SK-N-SH (cell line): ENCODE measurements around the gene ZBTB34. TPM values are rescaled to one million over a fixed set of nuclear protein-coding genes. Genes with fewer than 3 reads are reported as not detected.

ENCODE experiments used
- CTCF ChIA-PET: fragments of 300-600, 350-600 bp; formaldehyde crosslinking; extraction: SDS; loops from one replicate; lab custom pipeline; 2021; lab: Yijun Ruan, JAX
- POLR2A ChIA-PET: fragments of 350-600 bp; sonication (Branson Sonifier 250); formaldehyde crosslinking; extraction: SDS; loops from one replicate; lab custom pipeline; 2020; ENCODE audit warnings: antibody characterized with exemption, inconsistent platforms; lab: Yijun Ruan, JAX
- DNase-seq: peaks from one replicate; pipeline ENCODE4 v3.0.0; 2012
- H2AFZ ChIP-seq: fragments of 200-600 bp; sonication (generic); 2 replicates; pipeline ENCODE4 v1.8.1; 2016; ENCODE audit warnings: antibody characterized with exemption, mild to moderate bottlenecking, low read depth
- H3F3A ChIP-seq: fragments of 200-600 bp; sonication (generic); replicated peaks from 2 replicates; pipeline ENCODE3; 2016; ENCODE audit warnings: antibody characterized with exemption, mild to moderate bottlenecking; ENCODE audit not compliant: insufficient read depth
- H3K27ac ChIP-seq, 2 experiments: fragments of 200-500 bp in 1 of 2; fragments of 200-600 bp in 1 of 2; sonication (Bioruptor generic) in 1 of 2; sonication (generic), shearing (Covaris generic) in 1 of 2; 2 replicates each; pipeline versions ENCODE4 v1.5.1 to v1.6.1; 2014 to 2016; ENCODE audit warnings: low read depth in 2 of 2, inconsistent platforms in 1 of 2, low read length in 1 of 2, mild to moderate bottlenecking in 1 of 2, mixed read lengths in 1 of 2
- H3K27me3 ChIP-seq: fragments of 200-600 bp; sonication (generic), shearing (Covaris generic); 2 replicates; pipeline ENCODE4 v1.6.1; 2016; ENCODE audit warnings: mixed run types; ENCODE audit not compliant: insufficient read depth
- H3K36me3 ChIP-seq, 2 experiments: fragments of 200-500 bp in 1 of 2; fragments of 200-600 bp in 1 of 2; sonication (Bioruptor generic) in 1 of 2; sonication (generic) in 1 of 2; replicated peaks in 1 of 2; 2 replicates each; pipeline versions ENCODE3 to v1.5.1; 2014 to 2016; ENCODE audit warnings: low read length in 1 of 2, mild to moderate bottlenecking in 1 of 2; ENCODE audit not compliant: insufficient read depth in 2 of 2, control insufficient read depth in 1 of 2
- H3K4me1 ChIP-seq, 2 experiments: fragments of 200-500 bp in 1 of 2; fragments of 200-600 bp in 1 of 2; sonication (Bioruptor generic) in 1 of 2; sonication (generic), shearing (Covaris generic) in 1 of 2; 2 replicates each; pipeline versions ENCODE4 v1.5.1 to v1.6.1; 2014 to 2016; ENCODE audit warnings: low read depth in 1 of 2, low read length in 1 of 2, mixed run types in 1 of 2; ENCODE audit not compliant: insufficient read depth in 2 of 2, control insufficient read depth in 1 of 2
- H3K4me2 ChIP-seq: fragments of 200-600 bp; sonication (generic), shearing (Covaris generic); 2 replicates; pipeline ENCODE4 v1.6.1; 2017; ENCODE audit warnings: mixed run types
- H3K4me3 ChIP-seq, 2 experiments: fragments of 200-500 bp in 1 of 2; fragments of 200-600 bp in 1 of 2; sonication (Bioruptor generic) in 1 of 2; sonication (generic), shearing (Covaris generic) in 1 of 2; 2 replicates each; pipeline versions ENCODE4 v1.5.1 to v1.8.1; 2014 to 2016; ENCODE audit warnings: low read depth in 2 of 2, inconsistent platforms in 1 of 2, low read length in 1 of 2, mild to moderate bottlenecking in 1 of 2, mixed read lengths in 1 of 2, moderate library complexity in 1 of 2
- H3K79me2 ChIP-seq: fragments of 200-600 bp; sonication (generic); 2 replicates; pipeline ENCODE4 v1.8.1; 2017; ENCODE audit warnings: mild to moderate bottlenecking; ENCODE audit not compliant: insufficient read depth
- H3K9ac ChIP-seq: fragments of 200-600 bp; sonication (generic); 2 replicates; pipeline ENCODE4 v1.6.1; 2017; ENCODE audit warnings: mixed run types
- H3K9me2 ChIP-seq: fragments of 200-600 bp; sonication (generic); 2 replicates; pipeline ENCODE4 v1.6.1; 2017; ENCODE audit warnings: mixed run types
- H3K9me3 ChIP-seq: fragments of 200-600 bp; sonication (generic); 2 replicates; pipeline ENCODE4 v1.6.1; 2017; ENCODE audit warnings: mixed run types, mild to moderate bottlenecking, moderate library complexity
- H4K20me1 ChIP-seq: fragments of 200-600 bp; sonication (generic); 2 replicates; pipeline ENCODE4 v1.6.1; 2017; ENCODE audit warnings: mild to moderate bottlenecking, mixed run types; ENCODE audit not compliant: insufficient read depth
- ELF1 ChIP-seq: IDR thresholded peaks from 2 replicates; pipeline ENCODE4 v1.4.0; 2012
- EP300 ChIP-seq, 2 experiments: IDR thresholded peaks; 2 replicates each; pipeline versions ENCODE4 v1.4.0 to v1.6.1; 2012; ENCODE audit warnings: borderline replicate concordance in 1 of 2, low read depth in 1 of 2, low read length in 1 of 2
- EZH2phosphoT487 ChIP-seq: fragments of 200-600 bp; sonication (generic); IDR thresholded peaks from 2 replicates; pipeline ENCODE4 v1.6.1; 2017; ENCODE audit warnings: low read depth, mixed run types, mild to moderate bottlenecking, antibody characterized with exemption, moderate library complexity, borderline replicate concordance
- FOSL2 ChIP-seq: IDR thresholded peaks from 2 replicates; pipeline ENCODE4 v1.4.0; 2012; ENCODE audit warnings: low read depth, mild to moderate bottlenecking, moderate library complexity, borderline replicate concordance
- GATA2 ChIP-seq: sonication (generic); formaldehyde crosslinking; IDR thresholded peaks from 2 replicates; pipeline ENCODE4 v1.5.0; 2020; ENCODE audit warnings: mild to moderate bottlenecking, missing genetic modification reagents
- JUND ChIP-seq: IDR thresholded peaks from 2 replicates; pipeline ENCODE4 v1.4.0; 2012
- MEF2A ChIP-seq: IDR thresholded peaks from 2 replicates; pipeline ENCODE4 v1.4.0; 2012; ENCODE audit warnings: low read depth, borderline replicate concordance
- NFIC ChIP-seq: IDR thresholded peaks from 2 replicates; pipeline ENCODE4 v1.4.0; 2012; ENCODE audit warnings: borderline replicate concordance
- NRF1 ChIP-seq: IDR thresholded peaks from 2 replicates; pipeline ENCODE4 v1.6.1; 2012; ENCODE audit warnings: low read depth, mild to moderate bottlenecking, low read length
- RAD21 ChIP-seq: IDR thresholded peaks from 2 replicates; pipeline ENCODE4 v1.6.1; 2012; ENCODE audit warnings: mild to moderate bottlenecking, low read length
- RCOR1 ChIP-seq: fragments of 150-350 bp; IDR thresholded peaks from 2 replicates; pipeline ENCODE4 v1.6.1; 2017; ENCODE audit warnings: antibody characterized with exemption, low read length
- RFX5 ChIP-seq: IDR thresholded peaks from 2 replicates; pipeline ENCODE4 v1.6.1; 2012; ENCODE audit warnings: mild to moderate bottlenecking, improper control_type of control experiment, low read length
- RXRA ChIP-seq: IDR thresholded peaks from 2 replicates; pipeline ENCODE4 v1.4.0; 2012; ENCODE audit warnings: low read depth, mild to moderate bottlenecking, borderline replicate concordance
- TAF1 ChIP-seq: IDR thresholded peaks from 2 replicates; pipeline ENCODE4 v1.6.1; 2012; ENCODE audit warnings: low read depth, mild to moderate bottlenecking, low read length, moderate library complexity, borderline replicate concordance
- USF2 ChIP-seq: fragments of 150-350 bp; IDR thresholded peaks from 2 replicates; pipeline ENCODE4 v1.6.1; 2017; ENCODE audit warnings: antibody characterized with exemption, low read length, low read depth, borderline replicate concordance
- YY1 ChIP-seq: IDR thresholded peaks from 2 replicates; pipeline ENCODE4 v1.4.0; 2012; ENCODE audit warnings: low read depth, mild to moderate bottlenecking
- ZBTB33 ChIP-seq: IDR thresholded peaks from 2 replicates; pipeline ENCODE4 v1.4.0; 2012; ENCODE audit warnings: low read depth, borderline replicate concordance
- WGBS: methylation state at CpG from one replicate; pipeline ENCODE4 v1.1.6; 2017; ENCODE audit warnings: low lambda C conversion rate; 5-methylcytosine and 5-hydroxymethylcytosine counted together
- polyA plus RNA-seq, 3 experiments: library from polyadenylated mRNA; depleted of rRNA; stranded (reverse); fragments of >200 nt; gene quantifications; 2 replicates each; pipeline ENCODE4 v1.2.3, GENCODE V29; 2012

Gene ZBTB34
- polyA plus RNA-seq, 1 of the 3 experiments (the other 2 are of a cell fraction): 2.9 TPM

GRCh38 chr9:126876531-126876930 is 16.1 kb downstream of the ZBTB34 start:
- 85% methylated on average over 4 of the region's 4 CpGs for WGBS
- ChIA-PET POLR2A (no interaction called here), CTCF (no interaction called here)
- H4K20me1 ChIP-seq: peaks cover 15% of the 10 kb centered on the region
- no peak overlapping the region for H3K27ac ChIP-seq
- H3K4me2 ChIP-seq: no peak overlapping the region
- no peaks in the 10 kb centered on the region for H3K9me2 ChIP-seq
- no peaks in the 10 kb centered on the region for H3K9me3 ChIP-seq
- no peaks in the 10 kb centered on the region; a peak in 1 of 4 replicates for H3K4me1 ChIP-seq
- peaks cover 73% of the 10 kb centered on the region for H3K79me2 ChIP-seq
- H3F3A ChIP-seq: peaks cover 4% of the 10 kb centered on the region
- H2AFZ ChIP-seq: no peak overlapping the region
- TF ChIP-seq RAD21 (no peak), ZBTB33 (no peak), USF2 (no peak), NFIC (no peak), NRF1 (no peak), EP300 (IDR thresholded peaks at IDR 0.05; ENCODE audit: borderline replicate concordance in 1 of 2, low read depth in 1 of 2, low read length in 1 of 2) (no peak), YY1 (no peak), EZH2phosphoT487 (no peak), RXRA (no peak)
- no peaks in the 10 kb centered on the region for H3K27me3 ChIP-seq
- peaks cover 11 to 22% of the 10 kb centered on the region in 2 experiments for H3K36me3 ChIP-seq
- DNase-seq: no peak
- no peak overlapping the region for H3K4me3 ChIP-seq
- no peak overlapping the region for H3K9ac ChIP-seq

- ChIA-PET POLR2A (no interaction called here), CTCF (no interaction called here)
- H2AFZ ChIP-seq: no peak overlapping the region
- 95% methylated on average over 8 of the region's 9 CpGs for WGBS
- no peak overlapping the region for H3K27ac ChIP-seq
- H3K4me2 ChIP-seq: no peak overlapping the region
- H3K79me2 ChIP-seq: peaks cover 74% of the 10 kb centered on the region
- peaks cover 20 to 31% of the 10 kb centered on the region in 2 experiments for H3K36me3 ChIP-seq
- no peak for DNase-seq
- H3K9ac ChIP-seq: no peak overlapping the region
- H3K9me2 ChIP-seq: no peaks in the 10 kb centered on the region
- no peak overlapping the region for H3K4me3 ChIP-seq
- peaks cover 4% of the 10 kb centered on the region for H3F3A ChIP-seq
- H3K9me3 ChIP-seq: no peaks in the 10 kb centered on the region
- peaks cover 22% of the 10 kb centered on the region for H4K20me1 ChIP-seq
- H3K4me1 ChIP-seq: no peaks in the 10 kb centered on the region; a peak in 1 of 4 replicates
- H3K27me3 ChIP-seq: no peaks in the 10 kb centered on the region
- TF ChIP-seq RCOR1 (no peak), RFX5 (no peak), RXRA (no peak), FOSL2 (no peak), TAF1 (no peak), NRF1 (no peak), MEF2A (no peak), JUND (no peak), ELF1 (no peak), RAD21 (no peak), EP300 (IDR thresholded peaks at IDR 0.05; ENCODE audit: borderline replicate concordance in 1 of 2, low read depth in 1 of 2, low read length in 1 of 2) (no peak), GATA2 (CRISPR knock-in tag) (no peak)
Measured at GRCh38 chr9:126877418-126877817, 17.0 kb downstream of the ZBTB34 start.
